Activated effector memory CD4-positive, alpha-beta T cell treated with anti-CD3 and anti-CD28 coated beads, Interleukin-2, amount 50 U/mL, for 16 hours (primary cell): ENCODE data around the gene DNAH5.

Experiments used
- DNase-seq: peaks from one replicate; pipeline ENCODE4 v3.0.0-alpha.2; 2020

DNAH5 gene

GRCh38 chr5:13934125-13934524, 10.4 kb downstream of the DNAH5 start:
- DNase-seq: no peak

- DNase-seq: no peak
Measured at GRCh38 chr5:13932561-13932960, 11.9 kb downstream of the DNAH5 start.

GRCh38 chr5:13932011-13932410, 12.5 kb downstream of the DNAH5 start:
- DNase-seq: no peak

GRCh38 chr5:13930541-13931171, 13.8 kb downstream of the DNAH5 start:
- DNase-seq: no peak

GRCh38 chr5:13926731-13927130, 17.8 kb downstream of the DNAH5 start:
- DNase-seq: no peak

- no peak for DNase-seq
Measured at GRCh38 chr5:13921578-13921977, 22.9 kb downstream of the DNAH5 start.

- no peak for DNase-seq
Measured at GRCh38 chr5:13919786-13920185, 24.7 kb downstream of the DNAH5 start.

GRCh38 chr5:13919087-13919486, 25.4 kb downstream of the DNAH5 start:
- DNase-seq: no peak

- DNase-seq: no peak
Measured at GRCh38 chr5:13917061-13917460, 27.4 kb downstream of the DNAH5 start.

GRCh38 chr5:13913962-13914361, 30.5 kb downstream of the DNAH5 start:
- no peak for DNase-seq

GRCh38 chr5:13910637-13911288, 33.7 kb downstream of the DNAH5 start:
- DNase-seq: no peak

- DNase-seq: no peak
Measured at GRCh38 chr5:13910201-13910600, 34.3 kb downstream of the DNAH5 start.

- DNase-seq: no peak
Measured at GRCh38 chr5:13909271-13909670, 35.2 kb downstream of the DNAH5 start.

- DNase-seq: no peak
Measured at GRCh38 chr5:13898569-13898968, 45.9 kb downstream of the DNAH5 start.

GRCh38 chr5:13878357-13878756, 66.1 kb downstream of the DNAH5 start:
- DNase-seq: no peak

- no peak for DNase-seq
Measured at GRCh38 chr5:13866792-13867191, 77.7 kb downstream of the DNAH5 start.

GRCh38 chr5:13865312-13865711, 79.2 kb downstream of the DNAH5 start:
- DNase-seq: no peak

- DNase-seq: no peak
Measured at GRCh38 chr5:13860146-13860545, 84.3 kb downstream of the DNAH5 start.

- DNase-seq: no peak
Measured at GRCh38 chr5:13859270-13860065, 85.0 kb downstream of the DNAH5 start.

GRCh38 chr5:13843175-13843846, 101.2 kb downstream of the DNAH5 start:
- no peak for DNase-seq

GRCh38 chr5:13833440-13833839, 111.0 kb downstream of the DNAH5 start:
- no peak for DNase-seq

- no peak for DNase-seq
Measured at GRCh38 chr5:13831351-13831750, 113.1 kb downstream of the DNAH5 start.

- no peak for DNase-seq
Measured at GRCh38 chr5:13830536-13830935, 114.0 kb downstream of the DNAH5 start.

GRCh38 chr5:13821366-13821765, 123.1 kb downstream of the DNAH5 start:
- DNase-seq: no peak
